Urothelium cell line (cell line): ENCODE results near the gene GMPR2.
A peak's percentile ranks its signal among the peaks of the same experiment; 100 is the strongest.
"Not testable (repeated sequence)": the region's sequence is repeated elsewhere in the genome, so short reads cannot be mapped to it uniquely, and the experiment has no call there.

ENCODE experiments used
- DNase-seq: peaks from one replicate; pipeline ENCODE4 v3.0.0; 2011; ENCODE audit warnings: low spot score, mixed read lengths
- FAIRE-seq: peaks from 2 replicates; lab custom pipeline; 2011; peaks lifted over from hg19 to GRCh38; lab: Jason Lieb, UNC

Gene GMPR2

GRCh38 chr14:24198814-24199524 lies 33.8 kb upstream of the GMPR2 start:
- DNase-seq (no peak), FAIRE-seq (no peak)

GRCh38 chr14:24202538-24202937 lies 30.2 kb upstream of the GMPR2 start:
- not testable (repeated sequence) for FAIRE-seq, DNase-seq

GRCh38 chr14:24203249-24203886 lies 29.4 kb upstream of the GMPR2 start:
- DNase-seq, FAIRE-seq: not testable (repeated sequence)

GRCh38 chr14:24204163-24205146 lies 28.3 kb upstream of the GMPR2 start:
- no peak for FAIRE-seq
- DNase-seq: no peak

- FAIRE-seq (no peak), DNase-seq (no peak)
Observed at GRCh38 chr14:24206260-24207103, 26.2 kb upstream of the GMPR2 start.

- FAIRE-seq (no peak), DNase-seq (no peak)
Observed at GRCh38 chr14:24207104-24207551, 25.6 kb upstream of the GMPR2 start.

GRCh38 chr14:24207625-24208024 lies 25.1 kb upstream of the GMPR2 start:
- FAIRE-seq (no peak), DNase-seq (no peak)

GRCh38 chr14:24211311-24211710 lies 21.4 kb upstream of the GMPR2 start:
- DNase-seq (no peak), FAIRE-seq (no peak)

GRCh38 chr14:24212924-24213865 lies 19.5 kb upstream of the GMPR2 start, which contains the start of gene CHMP4A:
Gene CHMP4A, minus strand, starts transcription at chr14:24213488. Its CDS starts 49 bp downstream, at chr14:24213439.
- DNase-seq: peak; percentile 97
- FAIRE-seq: peak; percentile 92

- no peak for DNase-seq
- no peak for FAIRE-seq
Observed at GRCh38 chr14:24213866-24214662, 18.7 kb upstream of the GMPR2 start.

GRCh38 chr14:24215495-24216344 lies 17.0 kb upstream of the GMPR2 start, which contains the start of gene MDP1:
Gene MDP1, minus strand, starts transcription at chr14:24216066. Its CDS starts 111 bp downstream, at chr14:24215955.
- FAIRE-seq: peak; percentile 52
- DNase-seq: peak; percentile 92

GRCh38 chr14:24216345-24216699 lies 16.4 kb upstream of the GMPR2 start:
- DNase-seq: no peak
- FAIRE-seq: no peak

GRCh38 chr14:24216876-24217275 lies 15.9 kb upstream of the GMPR2 start:
- not testable (repeated sequence) for DNase-seq

GRCh38 chr14:24219080-24219479 lies 13.6 kb upstream of the GMPR2 start:
- FAIRE-seq: no peak
- DNase-seq: no peak

More at GRCh38 chr14:24216876-24217275, 15.9 kb upstream of the GMPR2 start:
- not testable (repeated sequence) for FAIRE-seq

GRCh38 chr14:24219521-24219920 lies 13.2 kb upstream of the GMPR2 start:
- FAIRE-seq: no peak
- no peak for DNase-seq

GRCh38 chr14:24222987-24223386 lies 9.7 kb upstream of the GMPR2 start:
- not testable (repeated sequence) for FAIRE-seq, DNase-seq

GRCh38 chr14:24224618-24225071 lies 8.1 kb upstream of the GMPR2 start:
- FAIRE-seq (no peak), DNase-seq (no peak)
